GM21786 (cell line): ENCODE measurements around the gene DAD1.
"Not testable (repeated sequence)": the region's sequence is repeated elsewhere in the genome, so short reads cannot be mapped to it uniquely, and the experiment has no call there.

ENCODE experiments used
- ATAC-seq: cut with Tn5 transposase; IDR thresholded peaks from one replicate; pipeline ENCODE4 v1.9.1; 2021; ENCODE audit not compliant: unreplicated experiment

The DAD1 gene

GRCh38 chr14:22569737-22570131, 19.3 kb downstream of the DAD1 start:
- no peak for ATAC-seq

- ATAC-seq, result no peak
Observed at GRCh38 chr14:22569106-22569736, 19.8 kb downstream of the DAD1 start.

GRCh38 chr14:22567437-22567836, 21.6 kb downstream of the DAD1 start:
- ATAC-seq, result no peak

GRCh38 chr14:22566845-22567244, 22.2 kb downstream of the DAD1 start:
- ATAC-seq, result no peak

GRCh38 chr14:22566266-22566665, 22.8 kb downstream of the DAD1 start:
- ATAC-seq, result not testable (repeated sequence)

GRCh38 chr14:22565391-22565945, 23.6 kb downstream of the DAD1 start:
- ATAC-seq, result peak; percentile 44

- ATAC-seq, result no peak
Observed at GRCh38 chr14:22564463-22564862, 24.6 kb downstream of the DAD1 start.

GRCh38 chr14:22563987-22564386, 25.0 kb downstream of the DAD1 start:
- peak; percentile 36 for ATAC-seq

GRCh38 chr14:22561661-22562579, 27.1 kb downstream of the DAD1 start:
- ATAC-seq, result no peak

- no peak for ATAC-seq
Observed at GRCh38 chr14:22561366-22561660, 27.7 kb downstream of the DAD1 start.

GRCh38 chr14:22560662-22561365, 28.2 kb downstream of the DAD1 start:
- ATAC-seq, result no peak

- no peak for ATAC-seq
Observed at GRCh38 chr14:22559041-22559440, 30.0 kb downstream of the DAD1 start.

- ATAC-seq, result no peak
Observed at GRCh38 chr14:22558221-22558913, 30.7 kb downstream of the DAD1 start.

GRCh38 chr14:22557846-22558220, 31.2 kb downstream of the DAD1 start:
- no peak for ATAC-seq

GRCh38 chr14:22556990-22557623, 31.9 kb downstream of the DAD1 start:
- peak; percentile 27 for ATAC-seq

- peak; percentile 76 for ATAC-seq
Observed at GRCh38 chr14:22556021-22556989, 32.7 kb downstream of the DAD1 start.

- ATAC-seq, result no peak
Observed at GRCh38 chr14:22555384-22556011, 33.5 kb downstream of the DAD1 start.

GRCh38 chr14:22554498-22555383, 34.3 kb downstream of the DAD1 start:
- ATAC-seq, result no peak
